DLD1 (cell line): ENCODE data around the gene EZH2.

Source experiments
- in situ Hi-C: cut with HindIII; loops from 2 replicates; pipeline ENCODE4 v1.10.0; 2017; ENCODE audit warnings: low sequenced_read_pairs

EZH2 gene

DNA sequence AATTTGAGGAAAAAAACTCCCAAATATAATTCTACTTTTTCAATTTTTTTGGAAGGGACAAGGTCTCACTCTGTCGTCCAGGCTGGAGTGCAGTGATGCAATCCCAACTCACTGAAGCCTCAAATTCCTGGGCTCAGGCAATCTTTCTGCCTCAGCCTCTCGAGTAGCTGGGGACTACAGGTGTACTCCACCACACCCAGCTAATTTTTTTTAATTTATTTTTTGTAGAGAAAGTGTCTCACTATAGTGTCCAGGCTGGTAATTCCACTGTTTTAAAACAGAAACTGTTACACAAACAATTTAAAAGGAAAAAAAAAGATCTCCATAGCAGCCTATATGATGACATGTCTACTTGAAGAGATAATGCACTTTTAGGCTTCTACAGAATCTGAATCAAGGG, 25.6 kb downstream of the EZH2 start:
- in situ Hi-C loops = no loop called here

DNA sequence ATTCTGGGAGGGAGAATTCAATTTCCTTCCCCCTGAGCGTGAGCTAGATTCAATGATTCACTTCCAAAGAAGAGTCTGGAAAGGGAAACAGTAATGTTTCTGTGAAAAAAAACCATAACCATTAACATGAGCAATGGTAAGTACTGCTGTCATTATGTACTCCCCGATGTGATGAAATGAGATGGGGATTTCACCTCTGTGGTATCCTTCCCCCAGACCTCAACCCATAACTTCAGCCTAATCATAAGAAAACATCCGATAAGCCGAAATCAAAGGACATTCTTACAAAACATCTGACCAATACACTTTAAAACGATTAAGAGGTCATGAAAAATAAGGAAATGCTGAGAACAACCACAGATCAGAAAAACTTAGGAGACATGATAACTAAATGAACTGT, 27.2 kb downstream of the EZH2 start:
- in situ Hi-C loops = no loop called here

DNA sequence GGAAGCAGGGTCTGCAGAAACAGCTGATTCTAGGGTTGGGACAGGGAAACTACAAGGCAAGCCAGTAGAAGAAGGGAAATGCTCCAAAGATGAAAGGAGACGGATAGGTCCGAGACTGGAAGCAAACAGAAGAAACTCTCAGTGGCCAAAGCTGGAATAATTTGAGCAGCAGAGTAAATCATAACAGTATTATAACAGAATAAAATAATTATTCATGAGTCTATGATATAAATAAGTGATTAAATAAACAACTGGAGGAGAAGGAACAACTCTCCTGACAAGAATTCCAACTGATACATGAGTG, 27.6 kb downstream of the EZH2 start:
- in situ Hi-C loops = no loop called here

DNA sequence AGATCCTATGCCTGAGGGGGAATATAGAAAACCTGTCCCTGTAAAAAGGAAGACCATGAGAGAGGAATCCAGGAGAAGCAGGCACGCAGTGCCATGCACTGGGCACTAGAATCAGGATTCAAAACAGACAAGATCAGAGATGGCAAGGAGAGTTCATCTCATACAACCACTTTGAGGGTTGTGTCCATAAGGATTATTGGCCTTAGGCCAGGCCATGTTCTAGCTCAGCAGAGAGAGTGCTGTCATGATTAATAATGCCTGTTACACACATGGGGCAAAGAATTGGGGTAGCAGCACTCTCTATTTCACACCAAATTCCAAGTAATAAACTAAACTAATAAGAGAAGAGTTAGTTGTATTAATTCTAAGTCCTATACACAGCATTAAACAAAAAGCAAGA, 29.1 kb downstream of the EZH2 start:
- in situ Hi-C loops = no loop called here

DNA sequence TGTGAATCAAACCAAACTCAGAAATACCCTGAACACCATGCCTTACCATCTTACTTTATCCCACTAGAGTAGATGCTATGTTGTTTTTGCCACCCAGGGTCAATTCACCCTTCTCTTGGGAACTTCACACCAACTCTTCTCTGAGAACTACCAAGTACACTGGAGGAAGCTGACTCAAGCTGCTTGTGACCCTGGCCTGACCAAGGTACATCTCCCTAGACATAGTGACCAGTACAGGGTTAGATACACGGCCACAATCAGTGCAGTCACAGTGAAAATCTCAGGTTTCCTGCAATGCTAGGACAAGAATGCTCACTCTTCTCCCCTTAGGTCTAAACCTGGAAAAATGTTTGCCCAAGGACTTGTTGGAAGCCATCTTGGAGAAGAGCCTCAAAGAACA, 31.8 kb downstream of the EZH2 start:
- in situ Hi-C loops = no loop called here

DNA sequence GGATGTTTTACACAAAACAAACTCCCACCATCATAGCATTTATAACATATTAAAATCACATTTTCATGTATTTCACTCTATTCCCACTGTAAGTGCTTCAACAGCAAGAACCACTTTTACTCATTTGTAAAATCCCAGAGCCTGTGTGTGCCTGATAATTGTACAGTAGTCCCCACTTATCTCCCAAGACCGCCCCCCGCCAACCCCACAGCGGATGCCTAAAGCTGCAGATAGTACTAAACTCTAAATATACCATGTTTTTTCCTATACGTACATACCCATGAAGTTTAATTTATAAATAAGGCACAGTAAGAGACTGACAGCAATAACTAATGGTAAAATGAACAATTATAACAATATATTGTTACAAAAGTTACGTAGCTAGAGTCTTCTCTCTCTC, 33.5 kb downstream of the EZH2 start:
- in situ Hi-C loops = no loop called here

DNA sequence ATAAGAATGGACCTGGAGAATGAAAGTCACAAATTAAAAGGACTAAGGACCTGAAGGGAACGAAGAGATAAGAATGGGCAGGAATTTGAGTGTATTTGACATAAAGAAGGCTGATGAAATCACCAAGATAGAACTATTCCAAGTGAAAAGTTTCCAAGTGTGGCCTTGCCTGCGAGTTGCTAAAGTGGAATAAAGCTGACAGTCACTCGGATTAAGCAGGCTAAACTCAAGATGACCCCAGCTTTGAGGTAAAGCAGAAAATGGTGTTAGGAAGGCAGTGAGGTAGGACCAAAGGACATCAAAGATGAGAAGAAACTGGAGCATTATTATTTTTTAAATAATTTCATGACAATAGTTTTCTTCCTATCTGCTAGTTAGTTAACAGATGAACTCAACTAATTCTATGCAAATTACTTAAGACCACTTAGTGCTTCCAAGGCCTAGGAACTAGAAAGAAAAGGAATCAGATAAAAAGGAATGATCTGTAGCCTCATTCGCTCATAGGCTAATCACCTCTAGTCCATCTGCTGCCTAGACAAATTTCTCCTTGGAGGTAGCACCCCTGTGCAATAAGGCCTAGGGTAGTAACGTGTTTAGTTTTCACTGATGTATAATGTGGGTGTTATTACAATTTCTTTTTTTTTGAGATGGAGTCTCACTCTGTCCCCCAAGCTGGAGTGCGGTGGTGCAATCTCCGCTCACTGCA, 34.5 kb downstream of the EZH2 start:
- in situ Hi-C loops = no loop called here

DNA sequence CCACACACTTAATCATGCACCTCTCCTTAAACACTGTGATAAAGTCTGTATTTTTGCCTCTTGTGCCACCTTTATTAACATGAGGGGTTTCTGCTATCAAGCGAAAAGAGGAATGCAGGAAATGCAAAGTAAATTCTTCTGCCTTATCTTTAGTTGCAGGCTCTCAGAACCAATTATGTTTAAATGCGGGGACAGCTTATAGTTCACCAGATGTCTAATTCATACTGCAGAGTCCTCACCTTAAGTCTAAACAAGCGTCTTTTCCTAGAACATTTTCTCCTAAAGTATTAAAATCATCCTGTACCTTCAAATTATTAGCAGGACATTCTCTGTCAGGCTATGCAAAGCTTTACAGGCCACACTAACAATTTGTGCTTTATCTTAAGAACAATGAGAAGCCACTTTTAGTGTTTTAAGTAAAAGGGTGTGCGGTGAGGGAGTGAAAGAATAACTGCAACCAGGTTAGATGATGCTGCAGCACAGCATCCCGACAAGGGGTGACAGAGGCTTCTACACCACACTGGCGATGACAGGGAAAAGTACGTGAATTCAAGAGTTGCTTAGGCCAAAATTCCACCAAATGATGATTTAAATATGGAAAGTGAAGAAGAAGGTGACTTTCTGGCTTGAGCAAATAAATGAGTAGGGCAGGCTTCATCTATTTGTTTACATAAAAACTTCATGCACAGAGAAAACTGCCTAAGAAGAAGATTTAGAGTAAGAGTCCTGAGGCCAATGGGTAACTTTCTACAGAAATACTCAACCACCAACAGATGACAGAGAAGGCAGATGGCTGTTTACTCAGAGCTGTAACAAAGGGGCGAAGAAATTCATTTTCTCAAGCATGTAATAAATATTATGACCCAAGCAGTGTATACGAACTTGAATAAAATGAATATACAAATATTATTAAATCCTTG, 36.0 kb downstream of the EZH2 start:
- in situ Hi-C loops = no loop called here

DNA sequence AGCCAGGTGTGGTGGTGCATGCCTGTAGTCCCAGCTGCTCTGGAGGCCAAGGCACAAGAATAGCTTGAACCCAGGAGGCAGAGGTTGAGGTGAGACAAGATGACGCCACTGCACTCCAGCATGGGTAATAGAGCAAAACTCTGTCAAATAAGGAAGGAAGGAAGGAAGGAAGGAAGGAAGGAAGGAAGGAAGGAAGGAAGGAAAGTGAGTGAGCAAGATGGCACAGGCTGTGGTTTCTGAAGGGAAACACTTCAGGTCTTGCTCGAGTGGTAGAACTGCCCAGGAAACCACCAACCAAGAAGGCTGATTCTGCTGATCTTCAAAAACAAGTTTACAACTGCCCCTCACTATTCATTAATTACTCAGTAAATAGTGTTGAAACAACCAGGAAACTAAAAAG, 45.2 kb downstream of the EZH2 start:
- in situ Hi-C loops = no loop called here

DNA sequence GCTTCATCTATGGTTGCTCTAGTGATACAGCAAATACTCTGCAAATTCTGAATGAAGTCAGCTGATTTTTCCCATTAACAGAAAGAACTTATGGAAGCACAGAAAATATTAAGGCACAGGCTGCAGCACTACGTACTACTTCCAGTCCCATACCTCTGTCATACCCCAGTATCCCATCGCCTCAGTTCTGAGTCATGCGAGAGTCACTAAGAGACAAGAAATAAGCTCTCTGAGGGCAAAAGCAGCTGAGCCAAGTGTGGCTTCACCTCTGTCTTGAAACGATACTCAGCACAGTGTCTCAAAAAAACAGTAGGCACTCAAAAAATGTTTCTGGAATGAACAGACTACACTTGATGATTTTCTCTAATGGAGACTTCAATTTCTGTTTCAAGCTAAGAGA, 48.2 kb downstream of the EZH2 start:
- in situ Hi-C loops = no loop called here

DNA sequence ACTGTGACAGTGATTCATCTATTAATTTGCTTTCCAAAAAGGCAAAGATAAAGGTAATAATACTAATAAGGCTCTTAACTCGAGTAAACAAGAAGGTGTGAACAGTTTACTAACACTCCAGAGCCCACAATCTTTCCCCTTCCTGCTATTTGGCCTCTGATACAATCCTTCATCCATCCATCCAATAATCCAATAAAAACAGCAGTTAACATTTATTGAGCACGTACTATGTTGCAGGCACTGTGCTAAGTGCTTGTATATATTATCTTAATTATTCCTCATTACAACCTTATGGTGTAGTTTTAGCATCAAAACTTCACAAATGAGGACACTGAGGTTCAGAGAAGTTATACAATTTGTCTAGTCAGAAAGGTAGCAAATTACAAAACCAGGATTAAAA, 49.5 kb downstream of the EZH2 start:
- in situ Hi-C loops = no loop called here

DNA sequence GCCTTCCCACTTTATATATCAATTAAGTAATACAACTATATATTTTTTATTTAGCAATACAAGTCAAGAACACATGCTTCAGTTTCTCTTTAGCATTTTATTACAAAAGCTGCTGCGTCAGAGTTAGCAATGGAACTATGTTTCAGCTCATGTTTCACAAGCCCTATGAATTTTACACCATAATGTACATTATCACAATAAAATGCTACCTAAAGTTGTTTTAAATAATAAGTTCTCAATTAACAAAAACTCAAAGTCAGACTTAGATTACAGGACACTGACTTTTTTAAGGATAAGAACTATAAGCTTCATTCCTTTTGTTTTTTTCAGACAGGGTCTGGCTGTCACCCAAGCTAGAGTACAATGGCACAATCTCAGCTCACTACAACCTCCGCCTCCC, 52.3 kb downstream of the EZH2 start:
- in situ Hi-C loops = no loop called here

DNA sequence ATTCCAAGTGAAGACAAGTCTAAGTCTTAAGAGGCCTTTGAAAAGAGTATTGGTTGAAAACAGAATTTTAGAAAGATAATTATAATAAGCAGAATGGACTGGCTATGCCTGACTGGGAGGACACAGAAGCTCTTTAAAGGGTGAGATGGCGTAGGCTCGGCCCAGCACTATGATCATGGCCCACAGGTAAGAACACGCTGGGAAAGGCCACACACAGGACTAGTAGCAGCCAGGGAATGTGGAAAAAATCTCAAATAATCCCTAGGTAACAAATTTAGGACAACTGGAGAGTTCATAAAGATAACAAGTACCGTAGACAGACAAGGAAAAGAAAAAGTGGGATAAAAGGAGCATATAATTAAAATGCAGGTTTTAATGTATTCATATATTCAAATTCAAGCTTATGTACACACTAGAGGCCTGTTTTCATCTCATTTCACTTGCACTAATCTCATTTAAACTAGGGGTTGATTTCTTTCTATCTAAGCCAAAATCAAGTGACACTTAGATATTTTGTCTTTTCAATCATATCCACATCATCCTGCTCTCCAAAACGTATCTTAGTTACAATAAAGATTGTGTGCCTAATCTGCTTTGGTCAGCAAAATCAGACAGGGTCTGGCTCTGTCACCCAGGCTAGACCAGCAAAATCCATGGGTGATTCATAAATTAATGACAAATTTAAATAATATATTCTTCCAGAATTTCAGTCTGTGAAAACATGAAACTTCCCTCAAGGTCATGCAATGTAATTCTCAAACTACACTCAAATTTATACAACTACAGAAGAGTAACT, 53.0 kb downstream of the EZH2 start:
- in situ Hi-C loops = no loop called here

DNA sequence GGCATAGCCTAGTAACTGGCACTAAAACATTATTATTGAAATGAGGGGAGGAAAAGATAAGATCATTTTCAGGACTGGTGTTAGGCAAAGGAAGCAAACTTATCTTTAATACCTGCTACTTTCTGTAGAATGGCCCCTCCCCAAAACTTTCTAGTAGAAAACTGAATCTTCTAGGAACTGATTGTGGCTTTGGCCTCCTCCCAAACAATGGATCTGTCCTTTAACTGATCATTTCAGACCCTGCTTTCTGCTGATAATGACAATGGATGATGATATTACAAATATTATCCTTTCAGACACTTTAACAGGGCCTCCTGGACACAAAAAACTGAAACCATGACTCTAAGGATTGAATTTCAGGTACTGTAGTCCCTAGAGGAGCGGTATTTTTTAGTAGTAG, 55.1 kb downstream of the EZH2 start:
- in situ Hi-C loops = no loop called here

DNA sequence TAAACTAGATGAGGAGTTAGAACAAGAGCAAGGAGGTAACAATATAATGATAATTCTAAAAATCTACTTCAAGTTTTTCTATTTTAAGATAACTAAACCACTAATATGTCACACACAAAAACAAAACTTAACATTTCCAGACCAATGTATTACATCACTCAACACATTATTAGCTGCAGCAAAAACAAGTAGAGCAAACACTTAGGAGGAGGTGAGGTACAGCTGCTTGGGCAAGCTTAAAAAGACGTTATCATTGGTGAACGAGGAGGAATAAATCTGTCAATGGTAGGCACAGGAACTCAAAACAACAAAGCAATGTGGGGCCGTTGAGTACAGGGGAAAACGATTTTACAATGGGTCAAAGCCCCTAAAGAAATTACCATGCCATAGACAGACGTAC, 58.8 kb downstream of the EZH2 start:
- in situ Hi-C loops = no loop called here

DNA sequence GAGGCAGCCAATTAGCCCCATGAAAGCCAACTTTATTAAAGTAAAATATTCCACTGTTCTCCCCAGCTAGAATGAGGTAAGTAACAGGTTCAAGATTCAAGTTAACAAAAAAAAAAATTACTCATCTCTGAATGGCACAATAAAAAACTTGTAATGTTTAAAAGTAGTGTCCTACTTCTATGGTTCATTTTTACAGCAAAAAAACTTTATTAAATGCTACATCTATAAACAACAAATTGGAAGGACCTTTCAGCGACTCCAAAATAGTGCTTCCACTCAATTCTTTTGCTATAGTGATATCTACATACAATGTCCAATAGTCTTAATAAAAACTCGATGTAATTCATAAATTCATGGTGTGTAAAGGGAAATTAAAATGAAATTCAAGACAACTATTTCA, 59.2 kb downstream of the EZH2 start:
- in situ Hi-C loops = no loop called here

DNA sequence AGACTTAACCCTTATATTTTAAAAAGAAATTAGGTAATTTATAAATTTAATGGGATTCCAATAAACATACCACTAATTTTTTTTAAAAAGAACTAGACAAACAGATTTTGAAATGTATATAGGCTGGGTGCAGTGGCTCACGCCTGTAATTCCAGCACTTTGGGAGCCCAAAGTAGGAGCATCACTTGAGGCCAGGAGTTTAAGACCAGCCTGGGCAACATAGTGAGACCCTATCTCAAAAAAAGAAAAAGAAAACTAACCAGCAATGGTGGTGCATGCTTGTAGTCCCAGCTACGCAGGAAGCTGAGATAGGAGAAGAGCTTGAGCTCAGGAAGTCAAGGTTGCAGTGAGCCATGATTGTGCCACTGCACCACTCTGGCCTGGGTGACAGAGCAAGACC, 62.7 kb downstream of the EZH2 start:
- in situ Hi-C loops = no loop called here

DNA sequence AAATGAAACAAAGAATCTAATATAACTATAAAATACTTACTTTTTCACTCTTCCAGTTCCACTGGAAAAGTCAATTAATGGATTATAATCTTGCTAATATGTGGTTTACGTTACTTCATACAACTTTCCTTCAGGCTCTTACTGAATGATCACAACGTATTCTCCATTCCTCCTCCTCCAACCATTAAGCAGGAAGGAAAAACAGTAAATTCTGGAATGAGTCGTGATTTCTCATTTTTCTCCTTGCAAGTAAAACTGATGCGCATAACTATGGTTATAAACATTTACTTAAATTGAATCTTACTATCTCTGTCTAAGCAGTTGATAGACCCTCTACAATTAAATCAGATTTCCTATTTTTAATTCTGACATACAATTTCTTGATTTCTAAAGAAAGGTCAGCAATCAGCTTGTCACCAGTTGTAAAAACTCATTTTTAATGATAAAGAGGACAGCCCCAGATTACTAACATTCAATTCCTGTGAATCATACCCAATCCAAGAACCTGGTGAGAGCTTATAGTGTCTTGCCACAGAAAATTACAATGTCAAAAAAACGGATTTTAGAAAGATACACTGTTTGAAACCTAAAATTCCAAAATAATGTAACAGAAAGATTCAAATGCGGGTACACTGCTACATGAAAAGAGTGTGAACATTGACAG, 64.3 kb downstream of the EZH2 start:
- in situ Hi-C loops = no loop called here

DNA sequence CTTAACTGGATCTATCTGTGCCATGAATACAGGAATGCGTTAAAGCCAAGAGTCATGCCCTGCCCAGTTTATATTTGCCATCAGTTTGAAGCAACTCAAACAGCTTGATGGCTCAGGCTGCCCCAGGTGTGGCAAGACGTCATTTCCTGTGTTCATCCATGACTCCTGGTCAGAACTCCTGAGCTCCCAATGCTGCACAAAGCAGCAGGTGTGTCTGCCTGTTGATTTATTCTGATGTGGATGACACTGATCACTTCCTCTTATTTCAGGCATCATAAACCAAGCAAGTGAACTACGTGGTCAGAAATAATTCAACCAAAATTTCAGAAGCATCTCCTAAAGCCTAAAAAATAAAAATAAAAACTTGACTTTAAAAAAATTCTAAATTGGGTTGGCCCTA, 68.5 kb downstream of the EZH2 start:
- in situ Hi-C loops = no loop called here

DNA sequence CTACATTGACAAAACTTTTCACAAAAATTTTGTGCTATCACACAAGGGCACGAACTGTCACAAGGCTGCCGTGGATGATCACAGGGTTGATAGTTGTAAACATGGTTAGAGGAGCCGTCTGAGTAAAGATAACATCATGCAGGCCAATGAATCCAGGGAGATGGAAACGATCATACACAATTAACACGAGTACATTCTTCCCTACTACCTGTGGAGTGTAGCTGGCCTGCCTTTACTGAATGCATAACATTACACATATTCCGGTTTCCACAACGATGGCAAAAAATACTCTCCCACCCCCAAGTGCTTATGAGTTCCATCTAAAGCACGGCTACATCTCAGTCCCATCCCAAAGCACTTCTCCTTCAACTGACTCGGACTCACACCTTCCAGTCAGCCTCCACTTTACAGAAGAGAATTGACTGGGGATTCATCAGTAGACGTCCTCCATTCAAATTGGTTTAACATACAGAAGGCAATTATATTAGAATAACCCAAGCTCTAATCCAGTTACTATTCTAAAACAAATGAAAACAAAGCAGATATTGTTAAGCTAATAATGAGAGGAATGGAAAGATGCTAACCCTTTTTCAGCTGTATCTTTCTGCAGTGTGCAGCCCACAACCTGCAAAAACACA, 69.0 kb downstream of the EZH2 start:
- in situ Hi-C loops = no loop called here

DNA sequence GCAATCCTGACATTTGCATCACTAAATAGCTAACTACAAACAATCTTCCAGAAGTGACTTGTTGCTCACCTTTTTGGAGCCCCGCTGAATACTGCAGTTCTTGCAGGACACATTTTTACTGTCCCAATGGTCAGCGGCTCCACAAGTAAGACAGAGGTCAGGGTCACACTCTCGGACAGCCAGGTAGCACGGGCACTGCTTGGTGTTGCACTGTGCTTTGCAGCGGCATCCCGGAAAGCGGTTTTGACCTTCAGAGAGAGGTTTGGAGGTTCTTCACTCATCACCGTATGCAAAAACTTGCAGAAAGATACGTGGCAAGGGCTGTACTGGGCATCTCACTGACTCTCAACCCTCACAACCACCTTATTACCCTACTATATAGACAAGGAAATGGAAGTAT, 70.2 kb downstream of the EZH2 start:
- in situ Hi-C loops = no loop called here
